Caco-2 (cell line): Measurements from ENCODE around the gene VWA3B. TPM values are rescaled to one million over a fixed set of nuclear protein-coding genes. Genes with fewer than 3 reads are reported as not detected.
A peak's percentile ranks its signal among the peaks of the same experiment; 100 is the strongest.
"Not testable (repeated sequence)": the region's sequence is repeated elsewhere in the genome, so short reads cannot be mapped to it uniquely, and the experiment has no call there.

Experiments used
- BruUV-seq: library from RNA; stranded (reverse); fragments of 400-500 nt; replicated peaks from 2 replicates; lab custom pipeline; 2021; lab: Mats Ljungman, UMichigan
- CTCF ChIA-PET: fragments of 300-600 bp; sonication (Branson Sonifier 250); formaldehyde crosslinking; loops from one replicate; lab custom pipeline; 2022; ENCODE audit warnings: antibody characterized with exemption; lab: Charles Lee
- POLR2A ChIA-PET: fragments of 300-600 bp; sonication (Branson Sonifier 250); formaldehyde crosslinking; loops from one replicate; lab custom pipeline; 2022; ENCODE audit warnings: antibody characterized with exemption; lab: Charles Lee
- DNase-seq, 2 experiments: peaks; one replicate each; pipeline versions ENCODE4 v3.0.0 to v3.0.0-alpha.2; 2020 to 2022
- H3K27me3 ChIP-seq: replicated peaks from 2 replicates; pipeline ENCODE4 v1.6.0; 2011; ENCODE audit warnings: low read length; ENCODE audit not compliant: control insufficient read depth, insufficient read depth
- H3K36me3 ChIP-seq: 2 replicates; pipeline ENCODE4 v1.5.1; 2011; ENCODE audit warnings: low read length; ENCODE audit not compliant: control insufficient read depth, insufficient read depth
- H3K4me1 ChIP-seq: fragments of 250-450 bp; sonication (Bioruptor Pico); 2 replicates; pipeline ENCODE4 v1.5.1; 2020; ENCODE audit warnings: mild to moderate bottlenecking
- H3K4me3 ChIP-seq: 2 replicates; pipeline ENCODE4 v1.5.1; 2011; ENCODE audit warnings: low read depth, mild to moderate bottlenecking, control low read depth, low read length
- H3K9me3 ChIP-seq: fragments of 250-450 bp; sonication (Bioruptor Pico); 2 replicates; pipeline ENCODE4 v1.5.1; 2020; ENCODE audit warnings: mild to moderate bottlenecking, moderate library complexity
- H3K27ac Mint-ChIP-seq: one replicate; pipeline ENCODE4 v1.8.0; 2022; ENCODE audit warnings: mixed read lengths; ENCODE audit not compliant: unreplicated experiment
- H3K27me3 Mint-ChIP-seq: one replicate; pipeline ENCODE4 v1.8.0; 2022; ENCODE audit warnings: mixed read lengths; ENCODE audit not compliant: insufficient read depth, unreplicated experiment
- H3K36me3 Mint-ChIP-seq: one replicate; pipeline ENCODE4 v1.8.0; 2022; ENCODE audit warnings: mild to moderate bottlenecking, mixed read lengths; ENCODE audit not compliant: insufficient read depth, unreplicated experiment
- H3K4me1 Mint-ChIP-seq: one replicate; pipeline ENCODE4 v1.8.0; 2022; ENCODE audit warnings: low read depth, mixed read lengths; ENCODE audit not compliant: unreplicated experiment
- H3K4me3 Mint-ChIP-seq: one replicate; pipeline ENCODE4 v1.8.0; 2022; ENCODE audit warnings: mild to moderate bottlenecking, moderate library complexity, mixed read lengths; ENCODE audit not compliant: unreplicated experiment
- H3K9me3 Mint-ChIP-seq: one replicate; pipeline ENCODE4 v1.8.0; 2022; ENCODE audit warnings: mixed read lengths; ENCODE audit not compliant: unreplicated experiment
- intact Hi-C: fragments of 100-400 bp; cut with micrococcal nuclease; formaldehyde crosslinking; loops from one replicate; pipeline ENCODE4 v1.10.0; 2022; ENCODE audit not compliant: unreplicated experiment
- total RNA-seq: library from RNA; stranded (reverse); gene quantifications from 2 replicates; pipeline ENCODE4 v1.2.3, GENCODE V29; 2022
- TF ChIP-seq, protein P1 (sequence below), 2 experiments: fragments of 200-600 bp in 1 of 2; IDR thresholded peaks; 1 replicate in 1 of 2; 2 replicates in 1 of 2; pipeline versions ENCODE4 v1.5.1 to v1.8.0; 2011 to 2022; ENCODE audit warnings: antibody characterized with exemption in 1 of 2, control low read depth in 1 of 2, inconsistent platforms in 1 of 2, low read depth in 1 of 2, low read length in 1 of 2, mild to moderate bottlenecking in 1 of 2, moderate library complexity in 1 of 2; ENCODE audit not compliant: insufficient read depth in 1 of 2, severe bottlenecking in 1 of 2, unreplicated experiment in 1 of 2

VWA3B gene
- total RNA-seq, 1 experiment from 2014 or later: not detected

DNA sequence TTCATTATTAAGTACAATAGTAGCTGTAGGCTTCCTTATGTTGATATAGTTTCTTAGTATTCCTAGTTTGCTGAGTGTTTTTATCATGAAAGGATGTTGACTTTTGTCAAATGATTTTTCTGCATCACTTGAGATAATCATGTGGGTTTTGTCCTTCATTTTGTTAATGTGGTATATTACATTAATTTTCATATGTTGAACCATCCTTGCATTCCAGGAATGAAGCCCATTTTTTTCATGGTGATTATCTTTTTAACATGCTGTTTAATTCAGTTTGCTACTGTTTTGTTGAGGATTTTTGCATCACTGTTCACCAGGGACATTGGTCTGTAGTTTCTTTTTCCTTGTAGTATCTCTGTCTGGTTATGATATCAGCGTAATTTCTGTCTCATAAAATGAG lies 176.4 kb downstream of the VWA3B start:
- intact Hi-C loops: no loop called here
- no peaks in the 10 kb centered on the region for H3K4me1 Mint-ChIP-seq
- H3K36me3 Mint-ChIP-seq: no peaks in the 10 kb centered on the region
- no peak overlapping the region for H3K4me3 Mint-ChIP-seq
- Histone ChIP-seq H3K4me3 (no peak overlapping the region), H3K36me3 (no peaks in the 10 kb centered on the region), H3K9me3 (peaks cover 27% of the 10 kb centered on the region), H3K27me3 (no peaks in the 10 kb centered on the region), H3K4me1 (no peaks in the 10 kb centered on the region)
- no peak overlapping the region for H3K27ac Mint-ChIP-seq
- ChIA-PET POLR2A (no interaction called here), CTCF (no interaction called here)
- TF ChIP-seq, protein P1, sequence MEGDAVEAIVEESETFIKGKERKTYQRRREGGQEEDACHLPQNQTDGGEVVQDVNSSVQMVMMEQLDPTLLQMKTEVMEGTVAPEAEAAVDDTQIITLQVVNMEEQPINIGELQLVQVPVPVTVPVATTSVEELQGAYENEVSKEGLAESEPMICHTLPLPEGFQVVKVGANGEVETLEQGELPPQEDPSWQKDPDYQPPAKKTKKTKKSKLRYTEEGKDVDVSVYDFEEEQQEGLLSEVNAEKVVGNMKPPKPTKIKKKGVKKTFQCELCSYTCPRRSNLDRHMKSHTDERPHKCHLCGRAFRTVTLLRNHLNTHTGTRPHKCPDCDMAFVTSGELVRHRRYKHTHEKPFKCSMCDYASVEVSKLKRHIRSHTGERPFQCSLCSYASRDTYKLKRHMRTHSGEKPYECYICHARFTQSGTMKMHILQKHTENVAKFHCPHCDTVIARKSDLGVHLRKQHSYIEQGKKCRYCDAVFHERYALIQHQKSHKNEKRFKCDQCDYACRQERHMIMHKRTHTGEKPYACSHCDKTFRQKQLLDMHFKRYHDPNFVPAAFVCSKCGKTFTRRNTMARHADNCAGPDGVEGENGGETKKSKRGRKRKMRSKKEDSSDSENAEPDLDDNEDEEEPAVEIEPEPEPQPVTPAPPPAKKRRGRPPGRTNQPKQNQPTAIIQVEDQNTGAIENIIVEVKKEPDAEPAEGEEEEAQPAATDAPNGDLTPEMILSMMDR (IDR thresholded peaks at IDR 0.05; ENCODE audit: insufficient read depth in 1 of 2, low read depth in 1 of 2, low read length in 1 of 2, severe bottlenecking in 1 of 2, unreplicated experiment in 1 of 2): no peak
- no peak for DNase-seq
- peaks cover 7% of the 10 kb centered on the region for H3K27me3 Mint-ChIP-seq
- peaks cover 40% of the 10 kb centered on the region for H3K9me3 Mint-ChIP-seq
- BruUV-seq: no TSS peak

GRCh38 chr2:98268225-98268624 lies 181.3 kb downstream of the VWA3B start:
- H3K4me3 ChIP-seq, H3K27me3 Mint-ChIP-seq, H3K27me3 ChIP-seq, H3K36me3 ChIP-seq, BruUV-seq, H3K4me1 ChIP-seq, H3K4me3 Mint-ChIP-seq, DNase-seq, H3K36me3 Mint-ChIP-seq, H3K4me1 Mint-ChIP-seq, H3K27ac Mint-ChIP-seq, POLR2A ChIA-PET: not testable (repeated sequence)
- CTCF ChIA-PET: interaction anchor here (0.6 to 1.5 kb wide), 2 partner anchors 117 to 568 kb away, joined by 5 to 6 read pairs; no protein-coding TSS in a partner anchor
- H3K9me3 Mint-ChIP-seq: peaks cover 14% of the 10 kb centered on the region
- intact Hi-C loops: loop anchor here (2.0 kb wide), 1 partner anchor 531 kb away; no protein-coding TSS in a partner anchor
- H3K9me3 ChIP-seq: peaks cover 11% of the 10 kb centered on the region

GRCh38 chr2:98269274-98269673 lies 182.3 kb downstream of the VWA3B start:
- Mint-ChIP-seq H3K36me3 (no peaks in the 10 kb centered on the region), H3K27me3 (peaks cover 1% of the 10 kb centered on the region), H3K4me3 (no peak overlapping the region), H3K4me1 (no peaks in the 10 kb centered on the region), H3K9me3 (peaks cover 4% of the 10 kb centered on the region), H3K27ac (no peak overlapping the region)
- Histone ChIP-seq H3K4me1 (no peaks in the 10 kb centered on the region), H3K4me3 (no peak overlapping the region), H3K27me3 (no peaks in the 10 kb centered on the region), H3K9me3 (0 out of 2 replicates have a peak, but pooled peaks cover 3% of the 10 kb centered on the region), H3K36me3 (no peaks in the 10 kb centered on the region)
- no TSS peak for BruUV-seq
- CTCF ChIA-PET: interaction anchor here (0.6 to 1.5 kb wide), 4 partner anchors 28 to 528 kb away, joined by 3 to 6 read pairs (median 4); no protein-coding TSS in a partner anchor
- POLR2A ChIA-PET: no interaction called here
- DNase-seq: peak in 1 of 2 experiments; percentile 69
- intact Hi-C loops: loop anchor here (2.0 kb wide), 1 partner anchor 532 kb away; no protein-coding TSS in a partner anchor
- TF ChIP-seq, protein P1 (IDR thresholded peaks at IDR 0.05; ENCODE audit: insufficient read depth in 1 of 2, low read depth in 1 of 2, low read length in 1 of 2, severe bottlenecking in 1 of 2, unreplicated experiment in 1 of 2): peak; percentile 78
